ENCODE measurements around the gene SPRR2D.

SPRR2D gene

GRCh38 chr1:152995842-152996241 lies 45.1 kb downstream of the SPRR2D start:
- peaks cover 21% of the 10 kb centered on the region for H3K27me3 ChIP-seq
- TF ChIP-seq, protein P1, sequence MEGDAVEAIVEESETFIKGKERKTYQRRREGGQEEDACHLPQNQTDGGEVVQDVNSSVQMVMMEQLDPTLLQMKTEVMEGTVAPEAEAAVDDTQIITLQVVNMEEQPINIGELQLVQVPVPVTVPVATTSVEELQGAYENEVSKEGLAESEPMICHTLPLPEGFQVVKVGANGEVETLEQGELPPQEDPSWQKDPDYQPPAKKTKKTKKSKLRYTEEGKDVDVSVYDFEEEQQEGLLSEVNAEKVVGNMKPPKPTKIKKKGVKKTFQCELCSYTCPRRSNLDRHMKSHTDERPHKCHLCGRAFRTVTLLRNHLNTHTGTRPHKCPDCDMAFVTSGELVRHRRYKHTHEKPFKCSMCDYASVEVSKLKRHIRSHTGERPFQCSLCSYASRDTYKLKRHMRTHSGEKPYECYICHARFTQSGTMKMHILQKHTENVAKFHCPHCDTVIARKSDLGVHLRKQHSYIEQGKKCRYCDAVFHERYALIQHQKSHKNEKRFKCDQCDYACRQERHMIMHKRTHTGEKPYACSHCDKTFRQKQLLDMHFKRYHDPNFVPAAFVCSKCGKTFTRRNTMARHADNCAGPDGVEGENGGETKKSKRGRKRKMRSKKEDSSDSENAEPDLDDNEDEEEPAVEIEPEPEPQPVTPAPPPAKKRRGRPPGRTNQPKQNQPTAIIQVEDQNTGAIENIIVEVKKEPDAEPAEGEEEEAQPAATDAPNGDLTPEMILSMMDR (IDR thresholded peaks at IDR 0.05), result no peak
- H3K27ac ChIP-seq, result no peak overlapping the region
- no peak overlapping the region for H3K4me3 ChIP-seq (ENCODE audit: low read depth in 1 of 2, low read length in 1 of 2)
- H3K4me1 ChIP-seq (ENCODE audit: control insufficient read depth in 1 of 2, insufficient read depth in 1 of 2, low read depth in 1 of 2, low read length in 1 of 2), result no peaks in the 10 kb centered on the region
- no peaks in the 10 kb centered on the region for H3K9me3 ChIP-seq
- H3K36me3 ChIP-seq, result no peaks in the 10 kb centered on the region

GRCh38 chr1:152993186-152993585 lies 47.7 kb downstream of the SPRR2D start:
- Histone ChIP-seq H3K27me3 (peaks cover 33% of the 10 kb centered on the region), H3K36me3 (no peaks in the 10 kb centered on the region), H3K9me3 (no peaks in the 10 kb centered on the region), H3K4me1 (ENCODE audit: control insufficient read depth in 1 of 2, insufficient read depth in 1 of 2, low read depth in 1 of 2, low read length in 1 of 2) (no peaks in the 10 kb centered on the region), H3K4me3 (ENCODE audit: low read depth in 1 of 2, low read length in 1 of 2) (no peak overlapping the region), H3K27ac (no peak overlapping the region)
- TF ChIP-seq, protein P1 (IDR thresholded peaks at IDR 0.05), result no peak
